Measurements from ENCODE around the gene PGBD5.

The PGBD5 gene

GRCh38 chr1:230277201-230278025, 148.7 kb downstream of the PGBD5 start:
- no peak for DNase-seq

GRCh38 chr1:230276401-230276800, 149.7 kb downstream of the PGBD5 start:
- DNase-seq = no peak

GRCh38 chr1:230274254-230274653, 151.9 kb downstream of the PGBD5 start:
- DNase-seq = no peak

GRCh38 chr1:230273141-230273710, 152.9 kb downstream of the PGBD5 start:
- DNase-seq = no peak

- no peak for DNase-seq
These were observed 153.6 kb downstream of the PGBD5 start for GRCh38 chr1:230272557-230272956.

GRCh38 chr1:230271300-230272035, 154.7 kb downstream of the PGBD5 start:
- no peak for DNase-seq

GRCh38 chr1:230270559-230271281, 155.4 kb downstream of the PGBD5 start:
- DNase-seq = no peak

GRCh38 chr1:230270185-230270558, 156.0 kb downstream of the PGBD5 start:
- no peak for DNase-seq

GRCh38 chr1:230268371-230269170, 157.6 kb downstream of the PGBD5 start:
- no peak for DNase-seq

GRCh38 chr1:230267338-230268065, 158.6 kb downstream of the PGBD5 start:
- no peak for DNase-seq

- no peak for DNase-seq
These were observed 159.7 kb downstream of the PGBD5 start for GRCh38 chr1:230266456-230266855.

- DNase-seq = no peak
These were observed 160.7 kb downstream of the PGBD5 start for GRCh38 chr1:230265200-230266115.
